Epithelial cell of prostate (primary cell): ENCODE data around the gene MSI2.
"Not testable (repeated sequence)": the region's sequence is repeated elsewhere in the genome, so short reads cannot be mapped to it uniquely, and the experiment has no call there.

Experiments used
- DNase-seq: peaks from one replicate; pipeline ENCODE4 v3.0.0-alpha.2; 2011; ENCODE audit warnings: low read depth, low spot score
- H3K27ac ChIP-seq: fragments of 450-650 bp; 2 replicates; pipeline ENCODE4 v1.5.1; 2017; ENCODE audit warnings: mild to moderate bottlenecking

The MSI2 gene

GRCh38 chr17:57612202-57613071 lies 356.1 kb downstream of the MSI2 start:
- H3K27ac ChIP-seq, result no peak overlapping the region
- no peak for DNase-seq

DNA sequence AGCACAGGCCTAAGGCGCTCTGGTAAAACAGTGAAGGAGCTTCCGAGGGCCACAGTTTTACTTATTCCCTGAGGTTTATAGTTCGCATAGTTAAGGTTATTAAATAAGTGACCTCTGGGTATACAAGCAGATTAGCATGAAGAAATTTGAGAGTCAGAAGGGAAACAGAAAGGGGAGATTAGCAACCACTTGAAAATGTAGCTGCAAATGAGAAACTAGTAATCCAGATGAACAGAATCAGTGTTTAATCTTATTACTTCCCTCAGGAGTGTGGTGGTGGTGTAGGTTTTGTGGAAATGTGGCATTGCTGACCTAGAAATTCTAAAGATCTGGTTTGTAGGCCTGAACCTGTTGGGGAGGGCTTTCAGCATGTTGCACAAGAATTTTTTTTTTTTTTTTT lies 358.4 kb downstream of the MSI2 start:
- H3K27ac ChIP-seq, result no peak overlapping the region
- DNase-seq, result no peak

DNA sequence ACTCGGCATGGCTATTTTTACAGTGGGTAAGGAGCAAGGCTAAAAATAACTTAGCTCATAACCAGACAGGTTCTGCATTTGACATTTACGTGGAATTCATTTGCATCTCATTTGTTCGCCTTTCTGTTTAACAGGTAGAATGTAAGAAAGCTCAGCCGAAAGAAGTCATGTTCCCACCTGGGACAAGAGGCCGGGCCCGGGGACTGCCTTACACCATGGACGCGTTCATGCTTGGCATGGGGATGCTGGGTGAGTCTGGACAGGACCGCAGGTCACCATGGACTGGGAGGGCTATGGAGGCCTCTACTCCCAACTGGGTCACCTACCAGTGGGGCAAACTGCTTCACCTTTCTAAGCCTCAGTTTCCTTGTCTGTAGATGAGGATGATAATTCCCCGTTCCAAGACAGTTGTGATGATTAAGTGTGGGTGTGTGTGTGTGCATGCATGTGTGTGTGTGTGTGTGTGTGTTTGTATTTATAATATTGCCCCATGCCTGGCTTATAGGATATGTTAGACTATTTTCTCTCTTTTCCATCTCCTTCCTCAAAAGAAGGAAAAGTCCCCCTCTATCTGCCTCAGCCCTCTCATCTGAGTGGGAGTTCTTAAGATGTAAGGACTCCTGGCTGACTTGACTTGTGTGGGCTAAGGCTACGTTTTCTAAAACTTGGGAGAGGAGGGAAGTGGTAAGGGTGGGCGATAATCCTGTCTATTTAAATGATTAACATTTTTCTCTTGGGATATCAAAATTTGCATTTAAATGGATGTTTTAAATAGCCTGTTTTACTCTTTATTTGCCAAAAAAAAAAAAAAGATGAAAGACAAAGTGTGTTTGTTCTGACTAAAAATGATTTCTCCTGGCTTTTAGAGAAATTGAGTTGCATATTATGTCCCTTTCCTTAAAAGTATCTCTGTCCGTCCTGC lies 359.8 kb downstream of the MSI2 start:
- no peak overlapping the region for H3K27ac ChIP-seq
- no peak for DNase-seq

GRCh38 chr17:57617218-57617617 lies 360.9 kb downstream of the MSI2 start:
- no peak overlapping the region for H3K27ac ChIP-seq
- no peak for DNase-seq

DNA sequence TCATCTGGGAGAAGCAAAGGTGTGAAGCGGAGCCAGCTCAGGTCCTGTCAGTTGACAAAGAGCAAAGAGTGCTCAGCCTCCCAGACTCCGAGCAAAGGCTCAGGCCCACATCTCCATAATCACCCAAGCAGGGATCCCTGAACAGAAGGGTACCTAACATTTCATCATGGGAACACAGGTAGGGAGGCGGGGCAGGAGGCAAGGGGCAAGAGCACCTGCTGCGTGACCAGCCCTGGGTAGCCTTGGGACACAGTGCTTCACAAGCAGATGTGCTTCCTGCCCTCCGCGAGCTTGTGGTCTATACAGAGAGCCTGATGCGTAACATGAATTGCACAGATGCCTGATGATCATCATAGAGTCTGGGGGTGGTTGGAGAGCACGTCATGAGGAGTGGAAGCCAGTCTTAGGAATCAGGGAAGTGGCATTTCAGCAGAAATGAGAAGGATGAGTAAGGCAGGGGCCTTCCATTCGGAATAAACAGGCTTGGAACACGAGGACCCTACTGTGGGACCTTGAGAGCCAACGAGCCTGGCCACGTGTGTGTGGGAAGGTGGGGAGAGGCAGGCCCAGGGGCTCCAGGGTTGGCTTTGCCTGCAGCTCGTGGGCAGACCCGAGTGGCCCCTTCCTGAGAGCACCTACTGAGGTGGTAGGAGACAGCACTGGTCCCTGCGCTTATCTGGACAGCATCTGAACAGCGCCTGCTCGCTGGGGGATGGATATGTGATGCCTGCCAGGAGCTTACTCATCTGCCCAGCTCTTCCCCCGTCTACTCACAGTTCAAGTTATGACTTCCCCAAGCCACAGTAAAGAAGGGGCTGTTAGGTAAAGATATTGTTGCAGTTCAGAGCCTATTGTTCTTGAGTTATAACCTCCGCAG lies 363.0 kb downstream of the MSI2 start:
- DNase-seq, result no peak

GRCh38 chr17:57620576-57620975 lies 364.3 kb downstream of the MSI2 start:
- H3K27ac ChIP-seq, result no peak overlapping the region
- no peak for DNase-seq

More for the DNA sequence above, 363.0 kb downstream of the MSI2 start:
- no peak overlapping the region for H3K27ac ChIP-seq

- not testable (repeated sequence) for DNase-seq, H3K27ac ChIP-seq
Measured at GRCh38 chr17:57621791-57622190, 365.5 kb downstream of the MSI2 start.

DNA sequence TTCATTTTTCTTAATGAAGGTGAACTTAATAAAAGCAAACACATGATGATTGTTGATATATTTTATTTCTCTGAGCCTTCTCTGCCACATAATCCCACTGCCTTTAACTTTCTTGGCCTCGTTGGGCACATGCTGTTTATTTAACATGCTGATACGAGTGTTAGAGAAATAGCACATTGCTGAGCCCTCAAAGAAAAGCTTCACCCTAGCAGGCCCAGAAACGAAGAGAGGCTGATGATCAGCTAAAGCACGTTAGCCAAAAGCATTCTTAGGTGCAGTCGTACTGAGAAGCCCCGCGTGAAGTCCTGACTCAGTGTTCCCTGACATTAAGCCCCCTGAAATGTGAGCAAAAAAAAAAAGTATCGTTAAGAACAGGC lies 366.0 kb downstream of the MSI2 start:
- H3K27ac ChIP-seq, result no peak overlapping the region
- DNase-seq, result no peak

DNA sequence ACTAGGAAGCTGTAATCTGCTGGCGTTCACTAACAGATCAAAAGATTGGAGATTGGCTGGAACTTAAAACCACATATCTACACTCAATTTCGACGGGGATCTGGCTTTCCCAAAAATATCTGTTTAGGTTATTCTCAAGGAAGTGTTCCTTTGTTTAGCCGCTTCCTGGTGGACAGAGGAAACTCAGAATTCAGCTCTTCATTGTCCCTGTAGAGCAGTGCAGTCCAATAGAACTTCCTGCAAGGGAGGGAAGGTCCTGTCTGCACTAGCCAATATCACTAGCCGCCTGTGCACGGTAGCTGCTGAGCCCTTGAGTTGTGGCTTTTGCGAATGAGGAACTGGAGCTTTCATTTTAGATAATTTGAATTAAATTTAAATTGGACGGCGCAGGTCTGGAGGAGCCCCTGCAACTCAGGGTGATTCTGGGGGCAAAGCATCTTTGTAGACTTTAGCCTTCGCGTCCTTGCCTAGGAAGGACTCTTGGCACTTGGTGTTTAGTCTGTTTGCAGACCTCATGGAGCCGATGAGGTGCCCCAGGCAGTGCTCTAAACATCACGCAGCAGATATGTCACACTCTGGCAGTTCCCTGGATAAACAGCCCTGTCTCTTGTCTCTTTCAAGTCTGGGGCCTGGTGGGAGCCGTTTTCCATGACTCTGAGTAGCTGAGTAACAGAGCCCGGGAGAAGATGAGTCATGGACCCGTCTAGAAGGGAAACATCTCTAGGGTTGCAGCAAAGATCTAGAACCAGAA lies 366.5 kb downstream of the MSI2 start:
- no peak overlapping the region for H3K27ac ChIP-seq
- no peak for DNase-seq

DNA sequence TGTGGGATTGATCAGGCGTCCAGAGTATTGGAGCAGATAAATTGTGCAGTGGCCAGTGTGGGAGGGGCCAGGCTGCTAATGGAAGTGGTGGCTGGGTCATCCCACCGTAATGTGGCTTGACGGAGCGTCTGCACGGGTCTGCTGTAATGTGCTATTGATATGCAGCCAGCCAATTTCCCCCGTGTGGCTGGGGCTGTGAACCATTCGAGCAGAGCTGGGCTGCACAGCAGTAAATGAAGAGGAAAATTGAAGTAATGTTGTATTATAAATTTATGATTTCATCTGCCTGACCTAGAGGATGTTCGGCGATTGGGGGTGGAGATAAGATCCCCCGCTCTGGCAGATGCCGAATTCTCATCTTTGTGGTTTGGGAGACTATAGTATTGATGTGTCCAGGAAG lies 367.3 kb downstream of the MSI2 start:
- no peak overlapping the region for H3K27ac ChIP-seq
- no peak for DNase-seq

GRCh38 chr17:57624386-57624785 lies 368.1 kb downstream of the MSI2 start:
- no peak overlapping the region for H3K27ac ChIP-seq
- no peak for DNase-seq

GRCh38 chr17:57625511-57625910 lies 369.2 kb downstream of the MSI2 start:
- H3K27ac ChIP-seq, result no peak overlapping the region

GRCh38 chr17:57625957-57626356 lies 369.6 kb downstream of the MSI2 start:
- H3K27ac ChIP-seq, result no peak overlapping the region
- no peak for DNase-seq

More at GRCh38 chr17:57625511-57625910, 369.2 kb downstream of the MSI2 start:
- DNase-seq, result no peak

GRCh38 chr17:57626520-57627210 lies 370.3 kb downstream of the MSI2 start:
- no peak for DNase-seq
- H3K27ac ChIP-seq, result no peak overlapping the region

DNA sequence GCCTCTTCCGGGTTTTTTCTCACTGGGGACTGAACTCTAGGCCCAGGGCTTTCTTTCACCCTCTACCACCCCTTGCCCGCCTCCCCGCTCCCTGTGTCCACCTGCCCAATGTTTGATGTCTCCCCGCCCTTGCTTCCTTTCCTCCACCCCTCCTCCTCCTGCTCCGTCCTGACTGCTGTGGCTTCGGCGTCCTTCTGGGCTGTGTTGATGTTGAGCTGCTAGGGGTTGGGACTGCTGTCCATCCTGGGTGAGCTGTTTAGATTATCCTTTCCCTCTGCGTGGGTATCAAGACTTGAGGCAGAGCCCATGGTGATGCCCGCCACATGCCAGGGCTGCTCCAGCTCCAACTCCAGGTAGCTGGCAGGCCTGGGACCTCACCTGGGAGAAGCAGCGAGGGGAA lies 371.3 kb downstream of the MSI2 start:
- DNase-seq, result no peak
- H3K27ac ChIP-seq, result no peak overlapping the region

DNA sequence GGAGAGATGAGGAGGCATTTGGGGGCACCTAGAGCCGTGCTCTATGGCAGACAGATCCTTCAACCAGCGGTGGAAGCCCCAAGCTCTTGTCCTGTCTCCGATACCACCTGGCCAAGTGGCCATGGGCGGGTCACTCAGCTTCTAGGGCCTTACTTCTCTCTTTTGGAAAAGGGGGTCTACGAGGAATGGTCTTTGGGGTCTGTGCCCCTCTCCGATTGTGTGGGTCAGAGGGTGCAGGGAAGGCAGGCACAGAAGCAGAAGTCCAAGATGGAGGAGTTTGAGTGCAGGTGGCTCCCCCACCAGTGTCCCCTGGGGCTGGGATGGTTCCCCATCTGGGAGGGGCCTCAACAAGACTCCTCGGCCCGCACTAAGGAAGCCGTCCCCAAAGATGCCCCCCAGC lies 372.1 kb downstream of the MSI2 start:
- DNase-seq, result no peak
- H3K27ac ChIP-seq, result no peak overlapping the region

DNA sequence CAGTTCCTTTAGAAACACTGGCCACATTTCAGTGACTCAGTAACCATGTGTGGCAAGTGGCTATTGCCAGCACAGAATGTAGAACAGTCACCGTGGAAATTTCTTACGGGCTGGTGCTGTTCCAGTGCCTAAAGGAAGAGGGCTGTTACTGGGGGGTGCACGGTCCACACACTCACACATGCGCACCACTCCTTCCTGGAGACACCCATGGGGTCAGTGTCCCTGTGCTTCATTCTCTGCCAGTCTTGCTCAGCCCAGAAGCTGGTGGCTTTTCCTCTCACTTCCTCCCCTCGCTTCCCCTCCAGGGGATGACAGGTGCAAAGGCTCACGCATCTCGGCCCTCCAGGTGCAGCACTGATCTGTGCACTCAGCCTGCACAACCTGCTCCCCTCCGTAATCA lies 373.1 kb downstream of the MSI2 start:
- no peak for DNase-seq
- no peak overlapping the region for H3K27ac ChIP-seq

- H3K27ac ChIP-seq, result no peak overlapping the region
- no peak for DNase-seq
Measured at GRCh38 chr17:57629886-57630285, 373.6 kb downstream of the MSI2 start.

DNA sequence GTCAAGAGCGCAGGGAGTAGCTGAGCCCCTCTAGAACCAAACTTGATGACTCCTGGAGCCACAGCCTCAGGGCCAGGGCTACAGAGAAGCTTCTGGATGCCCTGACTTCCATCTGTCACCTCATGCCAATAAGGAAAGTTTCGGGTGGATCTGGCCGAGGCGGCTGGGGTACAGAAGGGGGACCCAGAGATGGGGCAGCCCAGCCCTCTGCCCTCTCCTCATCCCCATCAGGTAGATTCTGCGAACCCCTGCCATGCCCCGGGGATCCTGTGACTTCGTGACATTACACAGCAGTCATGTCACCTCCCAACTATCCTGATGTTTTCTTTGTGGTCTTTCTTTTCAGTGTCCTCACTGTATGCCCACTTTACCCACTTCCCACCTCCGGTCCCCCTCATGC lies 374.4 kb downstream of the MSI2 start:
- no peak overlapping the region for H3K27ac ChIP-seq
- no peak for DNase-seq
